Sciatic nerve (tissue), 2 donors: ENCODE data around the gene EPHA5. TPM values are rescaled to one million over a fixed set of nuclear protein-coding genes. Genes with fewer than 3 reads are reported as not detected.
"Not testable (repeated sequence)": the region's sequence is repeated elsewhere in the genome, so short reads cannot be mapped to it uniquely, and the experiment has no call there.

ENCODE experiments used
- ATAC-seq: fragments of 200-7000 bp; cut with Tn5 transposase; one replicate; pipeline ENCODE4 v1.9.1; 2020; ENCODE audit warnings: mild to moderate bottlenecking, moderate library complexity
- DNase-seq: peaks from one replicate; pipeline ENCODE4 v3.0.0-alpha.2; 2020; ENCODE audit warnings: low spot score
- intact Hi-C: fragments of 100-400 bp; cut with DNase I; formaldehyde crosslinking; loops from one replicate; pipeline ENCODE4 v1.14.2; 2022
- total RNA-seq: library from RNA; stranded (reverse); fragmentation: NEBNext Ultra II Directional; extraction: Animal tissue kit (Norgen Biotek cat#: 25700); gene quantifications from one replicate; pipeline ENCODE4 v1.2.1, GENCODE V29; 2021
- donor health status: DM: no; HTN: no; CAD: no.
- donor health status: DM: no; HTN: no; CAD: no.

The EPHA5 gene
- total RNA-seq, 1 donor from 2014 or later = 8.9 TPM

DNA sequence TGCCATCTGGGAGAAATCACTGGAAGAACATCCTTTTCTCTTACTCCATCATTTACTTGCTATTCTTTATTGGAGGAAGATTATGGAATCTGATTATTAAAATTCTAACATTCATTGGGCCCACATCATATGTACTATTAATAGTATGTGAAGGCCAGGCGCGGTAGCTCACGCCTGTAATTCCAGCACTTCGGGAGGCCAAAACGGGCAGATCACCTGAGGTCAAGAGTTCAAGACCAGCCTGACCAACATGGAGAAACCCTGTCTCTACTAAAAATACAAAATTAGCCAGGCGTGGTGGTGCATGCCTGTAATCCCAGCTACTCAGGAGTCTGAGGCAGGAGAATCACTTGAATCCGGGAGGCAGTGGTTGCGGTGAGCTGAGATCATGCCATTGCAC lies 361.7 kb downstream of the EPHA5 start:
- not testable (repeated sequence) for DNase-seq

DNA sequence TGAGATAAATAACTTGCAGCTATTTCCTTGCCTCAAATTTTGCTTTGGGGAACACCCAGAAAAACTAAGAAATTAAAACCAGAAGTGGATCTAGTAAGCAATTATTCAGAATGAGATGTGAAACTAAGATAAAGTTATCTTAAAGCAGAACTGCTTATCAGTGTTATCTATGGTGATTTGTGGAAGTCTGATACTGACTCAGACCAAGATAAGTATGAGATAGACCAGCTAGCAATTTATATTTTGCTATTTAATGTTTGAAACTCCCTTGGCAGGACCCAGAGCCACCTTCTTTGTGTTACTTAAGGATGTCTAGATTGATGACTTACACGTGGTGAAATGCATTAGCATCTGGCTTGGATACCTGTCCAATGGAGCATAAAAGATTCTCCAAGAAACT lies 368.1 kb downstream of the EPHA5 start:
- DNase-seq (no peak), ATAC-seq (no peak)
- intact Hi-C loops = no loop called here

More for the DNA sequence above, 361.7 kb downstream of the EPHA5 start:
- intact Hi-C loops, ATAC-seq: not testable (repeated sequence)

DNA sequence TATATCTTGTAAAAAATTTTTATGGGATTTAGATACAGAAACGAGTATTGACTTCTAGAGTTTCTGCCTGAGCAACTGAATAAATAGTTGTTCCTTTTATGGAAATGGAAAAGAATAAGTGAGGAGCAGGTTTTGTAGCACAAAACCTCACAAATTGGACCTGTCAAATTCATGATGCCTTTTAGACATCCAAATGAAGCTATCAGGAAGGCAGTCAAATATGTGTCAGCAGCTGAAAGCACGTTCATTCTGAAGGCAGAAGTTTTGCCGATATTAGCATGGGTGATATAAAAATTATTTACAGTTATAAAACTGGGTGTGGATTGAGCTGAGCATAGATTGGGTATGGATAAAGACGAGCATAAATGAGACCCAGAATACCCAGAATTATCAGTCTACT lies 374.0 kb downstream of the EPHA5 start:
- ATAC-seq (no peak), DNase-seq (no peak)
- intact Hi-C loops = no loop called here

DNA sequence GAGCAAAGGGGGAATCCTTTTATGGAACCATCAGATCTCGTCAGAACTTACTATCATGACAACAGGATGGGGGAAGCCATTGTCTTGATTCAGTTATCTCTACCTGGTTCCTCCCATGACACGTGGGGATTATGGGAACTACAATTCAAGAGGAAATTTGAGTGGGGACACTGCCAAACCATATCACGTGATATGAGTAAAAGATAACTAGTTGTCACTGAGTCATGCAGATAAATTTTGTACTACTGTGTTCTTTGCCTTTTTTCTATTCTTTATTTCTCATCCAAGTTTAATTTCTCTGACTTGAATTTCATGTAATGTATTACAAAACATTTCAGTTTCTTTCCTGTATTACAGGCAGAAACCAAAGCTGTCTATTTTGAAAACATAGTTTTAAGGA lies 383.2 kb downstream of the EPHA5 start:
- DNase-seq (no peak), ATAC-seq (no peak)
- intact Hi-C loops = no loop called here
